Measurements from ENCODE around the gene ADCY9. TPM values are rescaled to one million over a fixed set of nuclear protein-coding genes. Genes with fewer than 3 reads are reported as not detected.

ADCY9 gene
- total RNA-seq, 1 donor from 2014 or later = 31.9 TPM

GRCh38 chr16:3983081-3983520, 133.1 kb downstream of the ADCY9 start:
- no peak overlapping the region for H3K27ac Mint-ChIP-seq (ENCODE audit: unreplicated experiment)
- peaks cover 22% of the 10 kb centered on the region for H3K4me1 Mint-ChIP-seq (ENCODE audit: low read depth)
- H3K36me3 Mint-ChIP-seq (ENCODE audit: low read depth) = peaks cover 8% of the 10 kb centered on the region
- H3K4me3 Mint-ChIP-seq (ENCODE audit: unreplicated experiment) = no peak overlapping the region
- no peaks in the 10 kb centered on the region for H3K9me3 Mint-ChIP-seq (ENCODE audit: low read depth)
- DNase-seq (ENCODE audit: low spot score) = no peak
- H3K27me3 Mint-ChIP-seq (ENCODE audit: low read depth) = no peaks in the 10 kb centered on the region
- TF ChIP-seq, protein P1, sequence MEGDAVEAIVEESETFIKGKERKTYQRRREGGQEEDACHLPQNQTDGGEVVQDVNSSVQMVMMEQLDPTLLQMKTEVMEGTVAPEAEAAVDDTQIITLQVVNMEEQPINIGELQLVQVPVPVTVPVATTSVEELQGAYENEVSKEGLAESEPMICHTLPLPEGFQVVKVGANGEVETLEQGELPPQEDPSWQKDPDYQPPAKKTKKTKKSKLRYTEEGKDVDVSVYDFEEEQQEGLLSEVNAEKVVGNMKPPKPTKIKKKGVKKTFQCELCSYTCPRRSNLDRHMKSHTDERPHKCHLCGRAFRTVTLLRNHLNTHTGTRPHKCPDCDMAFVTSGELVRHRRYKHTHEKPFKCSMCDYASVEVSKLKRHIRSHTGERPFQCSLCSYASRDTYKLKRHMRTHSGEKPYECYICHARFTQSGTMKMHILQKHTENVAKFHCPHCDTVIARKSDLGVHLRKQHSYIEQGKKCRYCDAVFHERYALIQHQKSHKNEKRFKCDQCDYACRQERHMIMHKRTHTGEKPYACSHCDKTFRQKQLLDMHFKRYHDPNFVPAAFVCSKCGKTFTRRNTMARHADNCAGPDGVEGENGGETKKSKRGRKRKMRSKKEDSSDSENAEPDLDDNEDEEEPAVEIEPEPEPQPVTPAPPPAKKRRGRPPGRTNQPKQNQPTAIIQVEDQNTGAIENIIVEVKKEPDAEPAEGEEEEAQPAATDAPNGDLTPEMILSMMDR (IDR thresholded peaks at IDR 0.05) = peak; percentile 91

DNA sequence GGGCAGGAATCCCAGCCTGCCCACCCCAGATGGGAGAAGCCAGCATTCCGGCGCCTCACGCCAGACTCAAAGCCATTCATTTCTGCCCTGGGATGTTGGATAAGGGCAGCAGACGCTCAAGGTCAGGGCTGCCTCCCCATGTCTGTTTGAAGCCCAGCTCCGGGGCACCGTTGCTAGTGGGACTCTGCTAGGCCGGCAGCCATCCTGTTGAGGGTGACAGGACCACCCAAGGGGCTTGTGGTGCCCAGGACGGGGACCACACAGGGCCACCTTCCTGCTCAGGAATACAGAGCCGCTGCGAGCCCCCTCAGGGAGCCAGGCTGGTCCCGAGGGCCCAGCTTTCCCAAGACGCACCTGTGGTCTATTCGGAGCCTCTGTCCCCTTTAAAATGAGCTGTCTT, 134.0 kb downstream of the ADCY9 start:
- H3K36me3 Mint-ChIP-seq (ENCODE audit: low read depth) = peaks cover 7% of the 10 kb centered on the region
- H3K4me3 Mint-ChIP-seq (ENCODE audit: unreplicated experiment) = no peak overlapping the region
- no peak for DNase-seq (ENCODE audit: low spot score)
- no peaks in the 10 kb centered on the region for H3K9me3 Mint-ChIP-seq (ENCODE audit: low read depth)
- TF ChIP-seq, protein P1 (IDR thresholded peaks at IDR 0.05) = no peak
- peaks cover 22% of the 10 kb centered on the region for H3K4me1 Mint-ChIP-seq (ENCODE audit: low read depth)
- no peak overlapping the region for H3K27ac Mint-ChIP-seq (ENCODE audit: unreplicated experiment)
- no peaks in the 10 kb centered on the region for H3K27me3 Mint-ChIP-seq (ENCODE audit: low read depth)

DNA sequence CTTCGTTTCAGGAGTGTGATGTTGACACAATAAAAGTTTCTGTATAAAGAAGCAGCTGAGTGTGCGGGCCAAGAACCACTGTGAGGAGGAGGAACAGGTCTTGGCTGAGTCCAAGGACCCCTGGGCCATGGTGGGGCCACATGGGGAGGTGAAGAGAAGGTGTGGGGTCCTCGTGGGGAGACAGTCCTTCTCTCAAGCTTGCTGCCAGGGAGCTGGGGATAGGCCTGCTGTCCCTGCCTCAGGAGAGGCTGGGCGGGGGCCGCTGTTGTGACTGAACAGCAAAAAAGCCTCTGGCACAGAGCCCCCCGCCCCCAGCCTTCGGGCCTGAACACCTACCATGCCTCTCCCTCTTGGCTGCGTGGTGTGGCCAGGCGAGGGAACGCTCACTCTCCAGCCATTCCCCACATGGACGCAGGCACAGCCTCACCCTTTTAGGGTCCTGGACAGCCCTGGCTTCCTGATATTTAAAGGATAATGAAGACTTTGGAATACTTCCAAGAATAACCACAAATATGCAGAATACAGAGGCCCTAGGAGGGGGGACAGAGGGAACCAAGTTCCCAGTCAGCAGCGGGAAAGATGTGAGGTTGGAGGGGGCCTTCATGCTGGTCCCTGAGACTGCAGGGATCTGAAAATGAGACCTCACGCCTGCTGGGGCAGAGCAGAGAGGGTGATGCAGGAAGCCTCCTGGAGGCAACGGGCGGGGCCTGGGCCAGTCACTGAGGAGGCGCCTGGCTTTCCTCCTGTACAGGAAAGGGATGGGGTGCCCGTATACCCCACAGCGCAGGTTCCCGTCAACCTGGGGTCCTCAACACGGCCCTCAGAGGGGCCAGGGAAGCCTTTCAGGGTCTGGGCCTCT, 135.8 kb downstream of the ADCY9 start:
- Mint-ChIP-seq H3K36me3 (ENCODE audit: low read depth) (peaks cover 12% of the 10 kb centered on the region), H3K4me3 (ENCODE audit: unreplicated experiment) (no peak overlapping the region), H3K27me3 (ENCODE audit: low read depth) (no peaks in the 10 kb centered on the region), H3K27ac (ENCODE audit: unreplicated experiment) (peak overlapping the region; percentile 78), H3K4me1 (ENCODE audit: low read depth) (peaks cover 22% of the 10 kb centered on the region), H3K9me3 (ENCODE audit: low read depth) (no peaks in the 10 kb centered on the region)
- DNase-seq (ENCODE audit: low spot score) = no peak
- TF ChIP-seq, protein P1 (IDR thresholded peaks at IDR 0.05) = no peak

DNA sequence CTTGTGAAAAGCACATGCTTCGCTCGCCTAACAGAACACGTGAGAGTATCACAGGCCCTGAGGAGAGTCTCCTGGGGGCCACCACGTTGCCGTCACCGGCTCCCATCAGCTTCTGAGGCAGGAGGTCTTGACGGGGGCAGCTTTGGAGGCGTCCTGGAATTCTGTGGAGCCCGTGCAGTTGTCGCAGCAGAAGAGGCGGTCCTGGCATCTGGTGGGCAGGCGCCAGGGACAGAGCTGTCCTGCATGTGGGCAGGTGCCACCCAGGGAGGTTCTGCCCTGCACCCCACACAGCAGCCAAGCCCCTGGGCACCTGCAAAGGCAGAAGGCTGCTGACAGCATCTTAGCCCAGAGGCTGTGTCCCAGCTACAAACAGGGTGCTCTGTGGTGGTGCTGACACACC, 136.7 kb downstream of the ADCY9 start:
- no peak overlapping the region for H3K27ac Mint-ChIP-seq (ENCODE audit: unreplicated experiment)
- H3K4me1 Mint-ChIP-seq (ENCODE audit: low read depth) = peaks cover 22% of the 10 kb centered on the region
- DNase-seq (ENCODE audit: low spot score) = no peak
- H3K27me3 Mint-ChIP-seq (ENCODE audit: low read depth) = no peaks in the 10 kb centered on the region
- TF ChIP-seq, protein P1 (IDR thresholded peaks at IDR 0.05) = no peak
- H3K36me3 Mint-ChIP-seq (ENCODE audit: low read depth) = peaks cover 14% of the 10 kb centered on the region
- no peak overlapping the region for H3K4me3 Mint-ChIP-seq (ENCODE audit: unreplicated experiment)
- H3K9me3 Mint-ChIP-seq (ENCODE audit: low read depth) = no peaks in the 10 kb centered on the region

DNA sequence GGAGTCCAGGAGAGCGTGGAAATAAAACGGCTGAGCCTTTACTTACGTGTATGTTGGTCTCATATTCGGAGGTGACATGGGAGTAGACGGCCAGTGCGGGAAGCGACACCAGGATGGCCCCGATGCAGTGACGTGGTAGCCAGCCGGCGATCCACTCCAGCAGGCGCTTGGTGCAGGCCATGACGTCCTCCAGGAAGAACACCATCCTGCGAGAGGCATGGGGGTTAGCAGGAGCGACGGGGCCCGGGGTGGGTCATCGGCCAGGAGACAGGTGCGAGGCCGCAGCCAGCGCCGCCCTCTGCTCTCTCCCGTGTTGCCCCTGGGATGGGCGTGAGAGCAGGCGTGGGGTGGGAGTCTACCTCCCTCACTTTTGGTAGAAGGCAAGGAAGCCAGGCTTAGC, 137.2 kb downstream of the ADCY9 start:
- Mint-ChIP-seq H3K4me3 (ENCODE audit: unreplicated experiment) (no peak overlapping the region), H3K27ac (ENCODE audit: unreplicated experiment) (no peak overlapping the region), H3K4me1 (ENCODE audit: low read depth) (peaks cover 22% of the 10 kb centered on the region), H3K36me3 (ENCODE audit: low read depth) (peaks cover 14% of the 10 kb centered on the region), H3K27me3 (ENCODE audit: low read depth) (no peaks in the 10 kb centered on the region), H3K9me3 (ENCODE audit: low read depth) (no peaks in the 10 kb centered on the region)
- TF ChIP-seq, protein P1 (IDR thresholded peaks at IDR 0.05) = no peak
- DNase-seq (ENCODE audit: low spot score) = no peak
